Measurements from ENCODE around the gene GPX5.

The GPX5 gene

DNA sequence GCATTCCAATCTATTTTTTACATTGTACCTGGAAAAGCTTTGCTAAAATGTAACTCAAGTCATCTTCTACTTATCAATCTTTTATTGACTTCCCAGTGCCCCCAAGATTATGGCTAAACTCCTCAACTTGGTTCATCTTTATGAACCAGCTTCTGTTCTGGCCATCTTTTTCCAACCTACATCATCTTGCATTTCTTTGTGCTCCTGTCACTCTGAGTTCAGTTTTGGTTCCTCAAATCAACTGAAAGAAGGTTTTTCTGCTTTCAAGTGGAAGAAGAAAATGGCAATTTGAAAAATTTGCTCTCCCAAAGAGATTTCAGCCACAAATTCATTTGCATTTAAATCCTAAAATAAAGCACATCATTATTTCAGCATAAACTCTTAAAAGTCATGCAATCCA is 41.8 kb downstream of the GPX5 start:
- Histone ChIP-seq H3K4me3 (no peak overlapping the region), H3K4me2 (peak overlapping the region in 2 of 11 experiments; percentile 73 to 78; a peak in 3 of 22 replicates), H3K36me3 (no peaks in the 10 kb centered on the region), H4K20me1 (no peaks in the 10 kb centered on the region), H3K9ac (no peak overlapping the region), H3K9me3 (replicated peaks in 1 of 11) (peaks cover 0 to 13% (median 10%) of the 10 kb centered on the region in 11 experiments; a peak in 13 of 22 replicates), H3K27ac (no peak overlapping the region), H3K27me3 (no peaks in the 10 kb centered on the region), H3K4me1 (peaks cover 0 to 38% (median 0%) of the 10 kb centered on the region in 10 experiments; a peak in 5 of 20 replicates)
- TF ChIP-seq Cebpa-rat (IDR thresholded peaks at IDR 0.05), result no peak

DNA sequence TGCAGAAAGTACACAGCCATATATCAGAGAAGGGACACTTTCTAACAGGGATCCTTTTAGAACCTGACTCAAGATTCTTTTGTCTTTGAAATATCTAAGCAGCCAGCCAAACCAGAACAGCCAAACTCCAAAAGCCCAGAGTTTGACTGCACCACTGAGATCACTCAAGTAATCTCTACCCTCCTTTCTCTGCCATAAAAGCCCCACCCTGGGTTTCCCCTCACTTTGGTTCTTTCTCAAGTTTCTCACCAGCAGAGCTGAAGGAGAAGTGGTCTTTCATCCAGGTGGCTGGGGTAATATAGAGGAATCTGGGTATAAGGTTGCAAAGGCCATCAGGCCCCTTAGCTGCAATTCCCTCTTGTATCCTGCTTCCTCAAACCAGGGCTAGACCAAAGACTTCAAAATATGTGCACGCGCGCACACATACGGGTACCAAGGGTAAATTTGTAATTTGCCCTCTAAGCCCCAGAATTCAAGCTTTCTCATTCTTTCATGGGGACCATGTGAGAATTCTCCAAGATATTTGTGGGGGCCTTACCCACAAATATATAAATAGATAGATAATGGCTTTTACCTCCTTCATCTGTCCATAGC is 42.9 kb downstream of the GPX5 start:
- H3K9me3 ChIP-seq (replicated peaks in 1 of 11), result peaks cover 0 to 13% (median 10%) of the 10 kb centered on the region in 11 experiments; a peak in 13 of 22 replicates
- no peaks in the 10 kb centered on the region for H4K20me1 ChIP-seq
- no peak for TF ChIP-seq Cebpa-rat (IDR thresholded peaks at IDR 0.05)
- no peak overlapping the region for H3K4me2 ChIP-seq
- no peak overlapping the region for H3K27ac ChIP-seq
- H3K27me3 ChIP-seq, result no peaks in the 10 kb centered on the region
- peaks cover 0 to 46% (median 0%) of the 10 kb centered on the region in 10 experiments; a peak in 5 of 20 replicates for H3K4me1 ChIP-seq
- H3K4me3 ChIP-seq, result no peak overlapping the region
- no peaks in the 10 kb centered on the region for H3K36me3 ChIP-seq
- H3K9ac ChIP-seq, result no peak overlapping the region

DNA sequence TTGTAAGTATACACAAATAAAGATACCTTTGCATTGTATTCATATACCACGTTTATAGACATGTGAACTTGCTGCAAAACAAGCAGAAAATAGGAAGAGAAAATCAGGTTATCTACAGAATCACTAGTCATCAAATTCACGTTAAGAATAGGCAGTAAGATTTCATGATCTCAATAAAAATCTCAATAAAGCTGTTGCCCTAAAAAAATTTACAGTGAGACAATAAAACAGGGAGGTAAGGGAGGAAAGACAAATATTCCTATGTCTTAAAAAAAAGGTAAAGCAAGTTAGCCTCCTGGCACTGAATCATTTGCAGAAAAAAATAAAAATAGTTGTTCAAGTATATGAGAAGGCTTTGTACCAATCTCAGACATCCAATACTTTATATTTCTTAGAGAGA is 44.1 kb downstream of the GPX5 start:
- Histone ChIP-seq H3K4me3 (no peak overlapping the region), H3K4me2 (no peak overlapping the region), H3K9ac (no peak overlapping the region), H3K9me3 (replicated peaks in 1 of 11) (peaks cover 0 to 13% (median 10%) of the 10 kb centered on the region in 11 experiments; a peak in 13 of 22 replicates), H3K27ac (no peak overlapping the region), H3K27me3 (no peaks in the 10 kb centered on the region), H4K20me1 (no peaks in the 10 kb centered on the region), H3K4me1 (peaks cover 0 to 49% (median 0%) of the 10 kb centered on the region in 10 experiments; a peak in 5 of 20 replicates), H3K36me3 (no peaks in the 10 kb centered on the region)
- no peak for TF ChIP-seq Cebpa-rat (IDR thresholded peaks at IDR 0.05)

DNA sequence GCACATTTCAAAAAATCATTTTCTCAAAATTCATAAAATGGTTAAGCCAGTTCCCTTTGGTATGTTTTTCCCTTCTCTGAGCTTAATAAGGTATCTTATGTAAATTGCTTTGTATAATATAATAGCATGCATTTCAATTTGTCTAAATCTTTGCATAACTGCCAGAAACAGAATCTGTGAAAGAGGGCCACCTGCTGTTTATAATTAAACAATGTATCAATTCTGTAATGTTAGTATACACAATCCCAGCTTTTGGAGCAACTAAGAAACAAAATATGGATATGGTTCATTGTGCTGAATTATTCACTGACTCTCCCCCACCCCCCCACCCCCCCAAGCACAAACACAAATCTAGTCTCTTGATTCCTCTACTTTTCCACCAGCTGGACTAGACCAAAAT is 54.8 kb downstream of the GPX5 start:
- Histone ChIP-seq H3K9me3 (replicated peaks in 1 of 11) (no peaks in the 10 kb centered on the region), H3K9ac (no peak overlapping the region), H3K27ac (no peak overlapping the region), H3K4me3 (no peak overlapping the region), H3K36me3 (no peaks in the 10 kb centered on the region), H3K4me2 (no peak overlapping the region), H4K20me1 (no peaks in the 10 kb centered on the region), H3K4me1 (peaks cover 0 to 19% (median 14%) of the 10 kb centered on the region in 10 experiments; a peak in 16 of 20 replicates), H3K27me3 (0 out of 22 replicates have a peak, but pooled peaks cover 0 to 2% (median 0%) of the 10 kb centered on the region in 11 experiments)
- TF ChIP-seq Cebpa-rat (IDR thresholded peaks at IDR 0.05), result no peak

GRCh38 chr6:28583463-28583862 is 57.8 kb downstream of the GPX5 start:
- no peaks in the 10 kb centered on the region for H3K36me3 ChIP-seq
- TF ChIP-seq Cebpa-rat (IDR thresholded peaks at IDR 0.05), result no peak
- H3K4me3 ChIP-seq, result no peak overlapping the region
- peaks cover 0 to 9% (median 1%) of the 10 kb centered on the region in 10 experiments; a peak in 7 of 20 replicates for H3K4me1 ChIP-seq
- H3K9ac ChIP-seq, result no peak overlapping the region
- H3K27me3 ChIP-seq, result peaks cover 23 to 32% (median 25%) of the 10 kb centered on the region in 11 experiments
- no peaks in the 10 kb centered on the region for H4K20me1 ChIP-seq
- H3K9me3 ChIP-seq (replicated peaks in 1 of 11), result peaks cover 0 to 17% (median 13%) of the 10 kb centered on the region in 11 experiments; a peak in 13 of 22 replicates
- H3K4me2 ChIP-seq, result no peak overlapping the region
- H3K27ac ChIP-seq, result no peak overlapping the region
